Prostate gland (tissue), 2 donors: ENCODE measurements around the gene ZDHHC19.
"Not testable (repeated sequence)": the region's sequence is repeated elsewhere in the genome, so short reads cannot be mapped to it uniquely, and the experiment has no call there.

Experiments
- POLR2A ChIP-seq: fragments of 450-650 bp; IDR thresholded peaks from one replicate; pipeline ENCODE4 v1.6.1; 2016; ENCODE audit warnings: antibody characterized with exemption, mild to moderate bottlenecking
- POLR2AphosphoS5 ChIP-seq: sonication (generic); formaldehyde crosslinking; IDR thresholded peaks from one replicate; pipeline ENCODE4 v1.6.1; 2017; ENCODE audit warnings: antibody characterized with exemption
- TF ChIP-seq, protein P1 (sequence below), 4 experiments: fragments of 200-600 bp in 2 of 4; fragments of 450-650 bp in 2 of 4; sonication (generic) in 2 of 4; IDR thresholded peaks; 1 replicate in 3 of 4; 2 replicates in 1 of 4; pipeline ENCODE4 v1.5.1; 2016 to 2019; ENCODE audit warnings: antibody characterized with exemption in 4 of 4, mild to moderate bottlenecking in 2 of 4, moderate library complexity in 2 of 4

DNA sequence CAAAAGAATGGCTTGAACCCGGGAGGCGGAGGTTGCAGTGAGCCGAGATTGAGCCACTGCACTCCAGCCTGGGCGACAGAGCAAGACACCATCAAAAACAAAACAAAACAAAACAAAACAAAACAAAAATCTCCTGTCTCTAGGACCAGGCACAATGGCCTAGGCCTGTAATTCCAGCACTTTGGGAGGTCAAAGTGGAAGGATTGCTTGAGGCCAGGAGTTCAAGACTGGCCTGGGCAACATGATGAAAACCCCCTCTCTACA lies 27.1 kb downstream of the ZDHHC19 start:
- TF ChIP-seq POLR2A, POLR2AphosphoS5: not testable (repeated sequence)
- TF ChIP-seq, protein P1, sequence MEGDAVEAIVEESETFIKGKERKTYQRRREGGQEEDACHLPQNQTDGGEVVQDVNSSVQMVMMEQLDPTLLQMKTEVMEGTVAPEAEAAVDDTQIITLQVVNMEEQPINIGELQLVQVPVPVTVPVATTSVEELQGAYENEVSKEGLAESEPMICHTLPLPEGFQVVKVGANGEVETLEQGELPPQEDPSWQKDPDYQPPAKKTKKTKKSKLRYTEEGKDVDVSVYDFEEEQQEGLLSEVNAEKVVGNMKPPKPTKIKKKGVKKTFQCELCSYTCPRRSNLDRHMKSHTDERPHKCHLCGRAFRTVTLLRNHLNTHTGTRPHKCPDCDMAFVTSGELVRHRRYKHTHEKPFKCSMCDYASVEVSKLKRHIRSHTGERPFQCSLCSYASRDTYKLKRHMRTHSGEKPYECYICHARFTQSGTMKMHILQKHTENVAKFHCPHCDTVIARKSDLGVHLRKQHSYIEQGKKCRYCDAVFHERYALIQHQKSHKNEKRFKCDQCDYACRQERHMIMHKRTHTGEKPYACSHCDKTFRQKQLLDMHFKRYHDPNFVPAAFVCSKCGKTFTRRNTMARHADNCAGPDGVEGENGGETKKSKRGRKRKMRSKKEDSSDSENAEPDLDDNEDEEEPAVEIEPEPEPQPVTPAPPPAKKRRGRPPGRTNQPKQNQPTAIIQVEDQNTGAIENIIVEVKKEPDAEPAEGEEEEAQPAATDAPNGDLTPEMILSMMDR (IDR thresholded peaks at IDR 0.05) = not testable (repeated sequence)
